K562 (cell line): ENCODE data around the gene HOXB1. TPM values are rescaled to one million over a fixed set of nuclear protein-coding genes. Genes with fewer than 3 reads are reported as not detected.

Source experiments
- ARHGAP35 ChIP-seq: fragments of 450-650 bp; IDR thresholded peaks from 2 replicates; pipeline ENCODE4 v1.6.1; 2018; ENCODE audit not compliant: partially characterized antibody
- ATF1 ChIP-seq, 2 experiments: fragments of 450-650 bp in 1 of 2; IDR thresholded peaks; 2 replicates each; pipeline ENCODE4 v1.6.1; 2016; ENCODE audit warnings: missing compliant biosample characterization in 1 of 2, missing genetic modification characterization in 1 of 2
- ATF7 ChIP-seq: fragments of 450-650 bp; IDR thresholded peaks from 2 replicates; pipeline ENCODE4 v1.7.1; 2014; ENCODE audit warnings: mild to moderate bottlenecking, moderate library complexity
- CHD2 ChIP-seq: IDR thresholded peaks from 2 replicates; pipeline ENCODE4 v1.6.1; 2011; ENCODE audit warnings: low read depth, low read length
- DACH1 ChIP-seq: fragments of 450-650 bp; IDR thresholded peaks from 2 replicates; pipeline ENCODE4 v1.6.1; 2018; ENCODE audit not compliant: partially characterized antibody
- DEAF1 ChIP-seq: fragments of 450-650 bp; formaldehyde crosslinking; IDR thresholded peaks from 2 replicates; pipeline ENCODE4 v1.4.0; 2020; ENCODE audit warnings: mild to moderate bottlenecking, moderate library complexity
- FOXJ2 ChIP-seq: fragments of 200-800 bp; sonication (Bioruptor generic); IDR thresholded peaks from 2 replicates; pipeline ENCODE4 v1.6.1; 2016; ENCODE audit warnings: missing genetic modification characterization, missing compliant biosample characterization
- GTF2E2 ChIP-seq: fragments of 200-800 bp; sonication (Bioruptor generic); IDR thresholded peaks from 2 replicates; pipeline ENCODE4 v1.6.1; 2016; ENCODE audit warnings: missing genetic modification characterization, missing compliant biosample characterization
- HDAC1 ChIP-seq, 2 experiments: fragments of 450-650 bp; IDR thresholded peaks; 2 replicates each; pipeline ENCODE4 v1.6.1; 2016 to 2017; ENCODE audit warnings: inconsistent platforms in 1 of 2, mild to moderate bottlenecking in 1 of 2, moderate library complexity in 1 of 2
- ILF3 ChIP-seq: fragments of 450-650 bp; IDR thresholded peaks from 2 replicates; pipeline ENCODE4 v1.6.1; 2018; ENCODE audit warnings: antibody characterized with exemption, mild to moderate bottlenecking, moderate library complexity, borderline replicate concordance
- KDM5B ChIP-seq: fragments of 200-600 bp; sonication (generic); IDR thresholded peaks from 2 replicates; pipeline ENCODE4 v1.6.1; 2012; ENCODE audit warnings: low read depth, mild to moderate bottlenecking, moderate library complexity, low read length, control low read depth, inconsistent platforms; ENCODE audit not compliant: insufficient replicate concordance
- KLF10 ChIP-seq: fragments of 250-450 bp; sonication (Bioruptor Pico); IDR thresholded peaks from 2 replicates; pipeline ENCODE4 v1.6.1; 2021; ENCODE audit warnings: matching md5 sums
- NFATC3 ChIP-seq: fragments of 450-650 bp; IDR thresholded peaks from 2 replicates; pipeline ENCODE4 v1.6.1; 2017; ENCODE audit warnings: mild to moderate bottlenecking
- PCBP1 ChIP-seq: fragments of 200-400 bp; formaldehyde crosslinking; IDR thresholded peaks from 2 replicates; pipeline ENCODE4 v1.6.1; 2018; ENCODE audit warnings: mild to moderate bottlenecking, low read depth, low read length; ENCODE audit not compliant: poor library complexity, severe bottlenecking
- RFX5 ChIP-seq: IDR thresholded peaks from 2 replicates; pipeline ENCODE4 v1.6.1; 2011; ENCODE audit warnings: low read depth, mild to moderate bottlenecking, improper control_type of control experiment, low read length
- TSHZ1 ChIP-seq: fragments of 250-450 bp; sonication (Bioruptor Pico); IDR thresholded peaks from 2 replicates; pipeline ENCODE4 v1.4.0; 2020; ENCODE audit warnings: mild to moderate bottlenecking, moderate library complexity
- XRCC3 ChIP-seq: fragments of 450-650 bp; IDR thresholded peaks from 2 replicates; pipeline ENCODE4 v1.6.1; 2017; ENCODE audit warnings: mild to moderate bottlenecking, moderate library complexity
- ZBTB17 ChIP-seq: fragments of 450-650 bp; formaldehyde crosslinking; IDR thresholded peaks from 2 replicates; pipeline ENCODE4 v1.4.0; 2020; ENCODE audit warnings: mild to moderate bottlenecking
- ZC3H11A ChIP-seq: IDR thresholded peaks from 2 replicates; pipeline ENCODE4 v1.6.1; 2012; ENCODE audit warnings: low read depth, low read length, improper control_type of control experiment
- ZC3H4 ChIP-seq: sonication (generic); formaldehyde crosslinking; IDR thresholded peaks from 2 replicates; pipeline ENCODE4 v1.9.0; 2021; ENCODE audit warnings: missing genetic modification reagents, borderline replicate concordance
- ZC3H8 ChIP-seq: fragments of 450-650 bp; IDR thresholded peaks from 2 replicates; pipeline ENCODE4 v1.6.1; 2017
- ZFP1 ChIP-seq: fragments of 450-650 bp; formaldehyde crosslinking; IDR thresholded peaks from 2 replicates; pipeline ENCODE4 v1.4.0; 2020; ENCODE audit warnings: mild to moderate bottlenecking, mixed read lengths
- ZNF197 ChIP-seq: fragments of 200-800 bp; sonication (Bioruptor generic); IDR thresholded peaks from 2 replicates; pipeline ENCODE4 v1.6.1; 2016; ENCODE audit warnings: low read depth, missing genetic modification characterization, missing compliant biosample characterization
- ZNF785 ChIP-seq: fragments of 250-450 bp; sonication (Bioruptor Pico); IDR thresholded peaks from 2 replicates; pipeline ENCODE4 v1.4.0; 2020; ENCODE audit warnings: mild to moderate bottlenecking
- polyA plus RNA-seq, 8 experiments: library from polyadenylated mRNA; depleted of rRNA in 4 of 8; stranded (reverse) in 5 of 8; unstranded in 3 of 8; fragments of >200 nt; fragmentation: Nextera tagmentation in 2 of 8; fragmentation: Illumina TruSeq in 1 of 8; extraction: Ambion mirVana in 2 of 8; extraction: Trizol in 1 of 8; gene quantifications; 2 replicates each; pipeline versions ENCODE4 v1.2.1 to v1.2.3, GENCODE V29; 2011 to 2014; ENCODE audit warnings: inconsistent platforms in 1 of 8, missing spikeins in 1 of 8
- total RNA-seq, 7 experiments: library from RNA; depleted of rRNA in 6 of 7; stranded (reverse); fragments of >200 nt in 6 of 7; fragmentation: Illumina TruSeq in 2 of 7; extraction: Trizol in 2 of 7; gene quantifications; 2 replicates each; pipeline versions ENCODE4 v1.2.1 to v1.2.3, GENCODE V29; 2011 to 2021; ENCODE audit warnings: low replicate concordance in 1 of 7
- TF ChIP-seq, protein P1 (sequence below): fragments of 450-650 bp; IDR thresholded peaks from 2 replicates; pipeline ENCODE4 v1.6.1; 2016; ENCODE audit warnings: low read depth, mild to moderate bottlenecking, moderate library complexity
- TF ChIP-seq, protein P2 (sequence below): fragments of 250-450 bp; sonication (Bioruptor Pico); IDR thresholded peaks from 2 replicates; pipeline ENCODE4 v1.8.0; 2021; ENCODE audit warnings: moderate library complexity, mild to moderate bottlenecking, inconsistent platforms

HOXB1 gene
- total and polyA plus RNA-seq, 9 of the 15 experiments (the other 6 are each of a cell fraction or from before 2014, with no cell fraction given): 0.04 TPM; not detected in 8

GRCh38 chr17:48542114-48542656 lies 11.4 kb upstream of the HOXB1 start (continued):
- TF ChIP-seq TSHZ1 (CRISPR knock-in tag) (no peak), PCBP1 (no peak), FOXJ2 (tag) (no peak), ZNF197 (CRISPR knock-in tag) (no peak), ATF1 (CRISPR knock-in tag; IDR thresholded peaks at IDR 0.05) (no peak), ATF1 (tag; IDR thresholded peaks at IDR 0.05) (0 out of 2 replicates have a peak, but pooled peaks have one; percentile 2), DEAF1 (CRISPR knock-in tag) (no peak), KLF10 (no peak), ILF3 (no peak), NFATC3 (no peak), XRCC3 (no peak), ZBTB17 (CRISPR knock-in tag) (no peak), DACH1 (no peak), ATF7 (no peak), ZC3H11A (no peak), CHD2 (no peak), GTF2E2 (tag) (no peak), ZNF785 (CRISPR knock-in tag) (no peak), ARHGAP35 (no peak), ZC3H4 (CRISPR knock-in tag) (no peak; the same call in 1 of the 2 replicates), ZFP1 (CRISPR knock-in tag) (0 out of 2 replicates have a peak, but pooled peaks have one; percentile 43), KDM5B (peak; percentile 37), RFX5 (no peak), ZC3H8 (no peak), HDAC1 (IDR thresholded peaks at IDR 0.05) (0 out of 4 replicates have a peak, but pooled peaks of 1 of the 2 experiments have one; percentile 5)
- TF ChIP-seq, protein P1, sequence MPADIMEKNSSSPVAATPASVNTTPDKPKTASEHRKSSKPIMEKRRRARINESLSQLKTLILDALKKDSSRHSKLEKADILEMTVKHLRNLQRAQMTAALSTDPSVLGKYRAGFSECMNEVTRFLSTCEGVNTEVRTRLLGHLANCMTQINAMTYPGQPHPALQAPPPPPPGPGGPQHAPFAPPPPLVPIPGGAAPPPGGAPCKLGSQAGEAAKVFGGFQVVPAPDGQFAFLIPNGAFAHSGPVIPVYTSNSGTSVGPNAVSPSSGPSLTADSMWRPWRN: no peak
- TF ChIP-seq, protein P2, sequence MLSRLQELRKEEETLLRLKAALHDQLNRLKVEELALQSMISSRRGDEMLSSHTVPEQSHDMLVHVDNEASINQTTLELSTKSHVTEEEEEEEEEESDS (CRISPR knock-in tag): no peak
